ENCODE measurements around the gene ALDH1L1.

Gene ALDH1L1

GRCh38 chr3:126180477-126181397, at the start of gene ALDH1L1:
TSS of gene ALDH1L1 (minus strand) at chr3:126180586. CDS start at chr3:126160979, 19,607 bp downstream.
- no peak for DNase-seq

GRCh38 chr3:126226374-126226773, 46.0 kb upstream of the ALDH1L1 start:
- DNase-seq: no peak

GRCh38 chr3:126216416-126216815, 36.0 kb upstream of the ALDH1L1 start:
- no peak for DNase-seq

GRCh38 chr3:126213379-126214028, 33.1 kb upstream of the ALDH1L1 start:
- DNase-seq: no peak

GRCh38 chr3:126212620-126213378, 32.4 kb upstream of the ALDH1L1 start:
- no peak for DNase-seq

GRCh38 chr3:126212250-126212619, 31.8 kb upstream of the ALDH1L1 start:
- no peak for DNase-seq

GRCh38 chr3:126211569-126211968, 31.2 kb upstream of the ALDH1L1 start:
- DNase-seq: no peak

GRCh38 chr3:126210606-126211005, 30.2 kb upstream of the ALDH1L1 start:
- DNase-seq: no peak

- DNase-seq: no peak
Observed at GRCh38 chr3:126209741-126210140, 29.4 kb upstream of the ALDH1L1 start.

GRCh38 chr3:126208606-126209256, 28.3 kb upstream of the ALDH1L1 start:
- DNase-seq: no peak

GRCh38 chr3:126208182-126208581, 27.8 kb upstream of the ALDH1L1 start:
- no peak for DNase-seq

- no peak for DNase-seq
Observed at GRCh38 chr3:126207166-126207565, 26.8 kb upstream of the ALDH1L1 start.

GRCh38 chr3:126205717-126206655, 25.6 kb upstream of the ALDH1L1 start:
- no peak for DNase-seq

- no peak for DNase-seq
Observed at GRCh38 chr3:126202680-126203079, 22.3 kb upstream of the ALDH1L1 start.

GRCh38 chr3:126202276-126202675, 21.9 kb upstream of the ALDH1L1 start:
- DNase-seq: no peak

GRCh38 chr3:126201168-126201567, 20.8 kb upstream of the ALDH1L1 start:
- DNase-seq: no peak

GRCh38 chr3:126200534-126200933, 20.1 kb upstream of the ALDH1L1 start:
- DNase-seq: no peak

GRCh38 chr3:126199256-126199655, 18.9 kb upstream of the ALDH1L1 start:
- DNase-seq: no peak

GRCh38 chr3:126197854-126198584, 17.6 kb upstream of the ALDH1L1 start:
- no peak for DNase-seq

- DNase-seq: no peak
Observed at GRCh38 chr3:126197343-126197742, 17.0 kb upstream of the ALDH1L1 start.

- no peak for DNase-seq
Observed at GRCh38 chr3:126194713-126195305, 14.4 kb upstream of the ALDH1L1 start.

Measured in NCI-H1048 (cell line).